ENCODE results near the gene DOCK7. TPM values are rescaled to one million over a fixed set of nuclear protein-coding genes. Genes with fewer than 3 reads are reported as not detected.
A peak's percentile ranks its signal among the peaks of the same experiment; 100 is the strongest.

DOCK7 gene
- 35.9 TPM for polyA plus RNA-seq (2013, experiment 1 of 2)
- 37.5 TPM for polyA plus RNA-seq (2013, experiment 2 of 2)

- Histone ChIP-seq H3K27me3 (ENCODE audit: control insufficient read depth in 1 of 2, insufficient read depth in 1 of 2, low read length in 2 of 2) (no peaks in the 10 kb centered on the region), H2BK5ac (ENCODE audit: low read depth, low read length, poor library complexity, severe bottlenecking) (no peak within 1 kb of the TSS), H2BK12ac (ENCODE audit: low read length in 2 of 2) (peak within 1 kb of the TSS in 1 of 2 experiments; percentile 68), H3K27ac (ENCODE audit: low read length, poor library complexity, severe bottlenecking) (peak within 1 kb of the TSS; percentile 54), H4K91ac (ENCODE audit: low read length) (peak within 1 kb of the TSS; percentile 96), H3K4me1 (ENCODE audit: control insufficient read depth, insufficient read depth, low read depth, low read length) (peaks cover 12% of the 10 kb centered on the region), H2AK5ac (ENCODE audit: low read length, severe bottlenecking) (no peak within 1 kb of the TSS), H3K9ac (ENCODE audit: low read length) (peak within 1 kb of the TSS; percentile 90), H3K4me2 (ENCODE audit: low read length, poor library complexity, severe bottlenecking) (peak within 1 kb of the TSS; percentile 71), H3K79me1 (replicated peaks; ENCODE audit: low read length, poor library complexity, severe bottlenecking) (peaks cover 6% of the 10 kb centered on the region), H2BK120ac (ENCODE audit: low read depth, low read length) (peak within 1 kb of the TSS; percentile 93), H4K8ac (ENCODE audit: low read length) (peak within 1 kb of the TSS; percentile 87), H3K14ac (ENCODE audit: low read length in 2 of 2) (peak within 1 kb of the TSS; percentile 50 to 95), H3K4ac (ENCODE audit: low read depth in 1 of 2, low read length in 2 of 2) (peak within 1 kb of the TSS; percentile 64 to 100), H3K23ac (ENCODE audit: low read length in 2 of 2) (peak within 1 kb of the TSS in 1 of 2 experiments; percentile 78), H3K4me3 (ENCODE audit: insufficient read depth in 1 of 2, low read depth in 1 of 2, low read length in 2 of 2) (peak within 1 kb of the TSS; percentile 91 to 92), H2BK15ac (ENCODE audit: low read depth, poor library complexity, severe bottlenecking) (peak within 1 kb of the TSS; percentile 86), H3K9me3 (ENCODE audit: control insufficient read depth, low read length) (no peaks in the 10 kb centered on the region), H2AFZ (ENCODE audit: low read depth, low read length) (peak within 1 kb of the TSS; percentile 68), H3K36me3 (ENCODE audit: control insufficient read depth in 1 of 2, insufficient read depth in 2 of 2, low read depth in 1 of 2, low read length in 2 of 2) (no peaks in the 10 kb centered on the region), H3K18ac (ENCODE audit: low read depth in 1 of 2, low read length in 2 of 2) (peak within 1 kb of the TSS; percentile 46 to 95)
- under 1% methylated on average over 73 of the region's 107 CpGs for WGBS
- peak; percentile 86 for DNase-seq
These were observed at the start of gene DOCK7 for GRCh38 chr1:62687903-62688686. DOCK7 (minus strand) TSS chr1:62688386; CDS start chr1:62688264, 122 bp downstream.

GRCh38 chr1:62735491-62736171, 47.4 kb upstream of the DOCK7 start:
- no peak overlapping the region for H3K27ac ChIP-seq (ENCODE audit: low read length, poor library complexity, severe bottlenecking)
- H2AK5ac ChIP-seq (ENCODE audit: low read length, severe bottlenecking) = no peak overlapping the region
- no peak overlapping the region for H3K4ac ChIP-seq (ENCODE audit: low read depth in 1 of 2, low read length in 2 of 2)
- no peak overlapping the region for H2BK120ac ChIP-seq (ENCODE audit: low read depth, low read length)
- H2BK5ac ChIP-seq (ENCODE audit: low read depth, low read length, poor library complexity, severe bottlenecking) = no peak overlapping the region
- H3K4me1 ChIP-seq (ENCODE audit: control insufficient read depth, insufficient read depth, low read depth, low read length) = no peaks in the 10 kb centered on the region
- no peaks in the 10 kb centered on the region for H3K36me3 ChIP-seq (ENCODE audit: control insufficient read depth in 1 of 2, insufficient read depth in 2 of 2, low read depth in 1 of 2, low read length in 2 of 2)
- no peaks in the 10 kb centered on the region for H3K79me1 ChIP-seq (replicated peaks; ENCODE audit: low read length, poor library complexity, severe bottlenecking)
- no peak overlapping the region for H3K9ac ChIP-seq (ENCODE audit: low read length)
- no peak overlapping the region for H4K91ac ChIP-seq (ENCODE audit: low read length)
- no peak overlapping the region for H3K18ac ChIP-seq (ENCODE audit: low read depth in 1 of 2, low read length in 2 of 2)
- no peak overlapping the region for H3K23ac ChIP-seq (ENCODE audit: low read length in 2 of 2)
- no peak overlapping the region for H3K14ac ChIP-seq (ENCODE audit: low read length in 2 of 2)
- no peak overlapping the region for H3K4me2 ChIP-seq (ENCODE audit: low read length, poor library complexity, severe bottlenecking)
- H3K27me3 ChIP-seq (ENCODE audit: control insufficient read depth in 1 of 2, insufficient read depth in 1 of 2, low read length in 2 of 2) = no peaks in the 10 kb centered on the region
- H4K8ac ChIP-seq (ENCODE audit: low read length) = no peak overlapping the region
- H3K9me3 ChIP-seq (ENCODE audit: control insufficient read depth, low read length) = no peaks in the 10 kb centered on the region
- peak overlapping the region; percentile 80 for H2BK15ac ChIP-seq (ENCODE audit: low read depth, poor library complexity, severe bottlenecking)
- DNase-seq = peak; percentile 67
- no peak overlapping the region for H3K4me3 ChIP-seq (ENCODE audit: insufficient read depth in 1 of 2, low read depth in 1 of 2, low read length in 2 of 2)
- peak overlapping the region in 1 of 2 experiments; percentile 89 for H2BK12ac ChIP-seq (ENCODE audit: low read length in 2 of 2)
- no CpG with 5 or more reads among the region's 3 CpGs for WGBS
- no peak overlapping the region for H2AFZ ChIP-seq (ENCODE audit: low read depth, low read length)

GRCh38 chr1:62732331-62732730, 44.1 kb upstream of the DOCK7 start:
- H2BK12ac ChIP-seq (ENCODE audit: low read length in 2 of 2) = no peak overlapping the region
- H3K27me3 ChIP-seq (ENCODE audit: control insufficient read depth in 1 of 2, insufficient read depth in 1 of 2, low read length in 2 of 2) = no peaks in the 10 kb centered on the region
- no peak overlapping the region for H2BK15ac ChIP-seq (ENCODE audit: low read depth, poor library complexity, severe bottlenecking)
- no peak for DNase-seq
- H2BK5ac ChIP-seq (ENCODE audit: low read depth, low read length, poor library complexity, severe bottlenecking) = no peak overlapping the region
- WGBS = 72% methylated on average over 3 of the region's 3 CpGs
- peak overlapping the region; percentile 2 for H3K9ac ChIP-seq (ENCODE audit: low read length)
- H3K4ac ChIP-seq (ENCODE audit: low read depth in 1 of 2, low read length in 2 of 2) = no peak overlapping the region
- H3K27ac ChIP-seq (ENCODE audit: low read length, poor library complexity, severe bottlenecking) = no peak overlapping the region
- H3K14ac ChIP-seq (ENCODE audit: low read length in 2 of 2) = no peak overlapping the region
- no peak overlapping the region for H3K23ac ChIP-seq (ENCODE audit: low read length in 2 of 2)
- no peak overlapping the region for H2AK5ac ChIP-seq (ENCODE audit: low read length, severe bottlenecking)
- no peak overlapping the region for H2AFZ ChIP-seq (ENCODE audit: low read depth, low read length)
- no peak overlapping the region for H3K4me2 ChIP-seq (ENCODE audit: low read length, poor library complexity, severe bottlenecking)
- H4K8ac ChIP-seq (ENCODE audit: low read length) = no peak overlapping the region
- H3K4me1 ChIP-seq (ENCODE audit: control insufficient read depth, insufficient read depth, low read depth, low read length) = no peaks in the 10 kb centered on the region
- no peaks in the 10 kb centered on the region for H3K9me3 ChIP-seq (ENCODE audit: control insufficient read depth, low read length)
- no peaks in the 10 kb centered on the region for H3K36me3 ChIP-seq (ENCODE audit: control insufficient read depth in 1 of 2, insufficient read depth in 2 of 2, low read depth in 1 of 2, low read length in 2 of 2)
- no peak overlapping the region for H3K4me3 ChIP-seq (ENCODE audit: insufficient read depth in 1 of 2, low read depth in 1 of 2, low read length in 2 of 2)
- H4K91ac ChIP-seq (ENCODE audit: low read length) = no peak overlapping the region
- H2BK120ac ChIP-seq (ENCODE audit: low read depth, low read length) = no peak overlapping the region
- H3K18ac ChIP-seq (ENCODE audit: low read depth in 1 of 2, low read length in 2 of 2) = no peak overlapping the region
- H3K79me1 ChIP-seq (replicated peaks; ENCODE audit: low read length, poor library complexity, severe bottlenecking) = no peaks in the 10 kb centered on the region

GRCh38 chr1:62728963-62729362, 40.8 kb upstream of the DOCK7 start:
- H2BK120ac ChIP-seq (ENCODE audit: low read depth, low read length) = no peak overlapping the region
- no peak overlapping the region for H3K14ac ChIP-seq (ENCODE audit: low read length in 2 of 2)

More at GRCh38 chr1:62728963-62729362, 40.8 kb upstream of the DOCK7 start:
- no peak overlapping the region for H2BK5ac ChIP-seq (ENCODE audit: low read depth, low read length, poor library complexity, severe bottlenecking)
- no peak overlapping the region for H2BK12ac ChIP-seq (ENCODE audit: low read length in 2 of 2)
- H3K18ac ChIP-seq (ENCODE audit: low read depth in 1 of 2, low read length in 2 of 2) = no peak overlapping the region
- no peak overlapping the region for H3K4ac ChIP-seq (ENCODE audit: low read depth in 1 of 2, low read length in 2 of 2)
- H3K4me1 ChIP-seq (ENCODE audit: control insufficient read depth, insufficient read depth, low read depth, low read length) = no peaks in the 10 kb centered on the region
- H2AFZ ChIP-seq (ENCODE audit: low read depth, low read length) = no peak overlapping the region
- no peak overlapping the region for H3K4me3 ChIP-seq (ENCODE audit: insufficient read depth in 1 of 2, low read depth in 1 of 2, low read length in 2 of 2)
- no peak overlapping the region for H3K9ac ChIP-seq (ENCODE audit: low read length)
- 81% methylated on average over 5 of the region's 5 CpGs for WGBS
- no peaks in the 10 kb centered on the region for H3K79me1 ChIP-seq (replicated peaks; ENCODE audit: low read length, poor library complexity, severe bottlenecking)
- DNase-seq = no peak
- no peaks in the 10 kb centered on the region for H3K36me3 ChIP-seq (ENCODE audit: control insufficient read depth in 1 of 2, insufficient read depth in 2 of 2, low read depth in 1 of 2, low read length in 2 of 2)
- H2BK15ac ChIP-seq (ENCODE audit: low read depth, poor library complexity, severe bottlenecking) = no peak overlapping the region
- no peaks in the 10 kb centered on the region for H3K27me3 ChIP-seq (ENCODE audit: control insufficient read depth in 1 of 2, insufficient read depth in 1 of 2, low read length in 2 of 2)
- H4K91ac ChIP-seq (ENCODE audit: low read length) = no peak overlapping the region
- no peak overlapping the region for H2AK5ac ChIP-seq (ENCODE audit: low read length, severe bottlenecking)
- no peak overlapping the region for H3K4me2 ChIP-seq (ENCODE audit: low read length, poor library complexity, severe bottlenecking)
- H4K8ac ChIP-seq (ENCODE audit: low read length) = no peak overlapping the region
- no peak overlapping the region for H3K27ac ChIP-seq (ENCODE audit: low read length, poor library complexity, severe bottlenecking)
- no peaks in the 10 kb centered on the region for H3K9me3 ChIP-seq (ENCODE audit: control insufficient read depth, low read length)
- no peak overlapping the region for H3K23ac ChIP-seq (ENCODE audit: low read length in 2 of 2)

All from mesenchymal stem cell (in vitro differentiated cells and primary cell).